RWPE2 (cell line): ENCODE results near the gene ILKAP.

Experiments
- ATAC-seq: fragments of 200-7000 bp; cut with Tn5 transposase; 3 replicates; pipeline ENCODE4 v1.9.1; 2021; ENCODE audit warnings: low read depth
- DNase-seq: peaks from one replicate; pipeline ENCODE4 v3.0.0-alpha.2; 2020; ENCODE audit warnings: low spot score
- H3K27ac ChIP-seq: fragments of 450-650 bp; 2 replicates; pipeline ENCODE4 v1.5.1; 2017; ENCODE audit warnings: mild to moderate bottlenecking; ENCODE audit not compliant: poor library complexity, severe bottlenecking
- H3K27me3 ChIP-seq: fragments of 250-450 bp; sonication (Bioruptor Pico); 2 replicates; pipeline ENCODE4 v1.5.1; 2021; ENCODE audit warnings: mild to moderate bottlenecking, moderate library complexity; ENCODE audit not compliant: insufficient read depth, poor library complexity, severe bottlenecking
- H3K36me3 ChIP-seq: fragments of 250-450 bp; sonication (Bioruptor Pico); 2 replicates; pipeline ENCODE4 v1.5.1; 2020; ENCODE audit warnings: low read depth, mild to moderate bottlenecking, moderate library complexity
- H3K4me1 ChIP-seq: fragments of 250-450 bp; sonication (Bioruptor Pico); 2 replicates; pipeline ENCODE4 v1.5.1; 2021; ENCODE audit warnings: mild to moderate bottlenecking, moderate library complexity; ENCODE audit not compliant: insufficient read depth, poor library complexity, severe bottlenecking
- H3K4me3 ChIP-seq: fragments of 250-450 bp; sonication (Bioruptor Pico); 2 replicates; pipeline ENCODE4 v1.5.1; 2021; ENCODE audit warnings: mild to moderate bottlenecking, moderate library complexity; ENCODE audit not compliant: severe bottlenecking
- H3K9me3 ChIP-seq: fragments of 250-450 bp; sonication (Bioruptor Pico); 2 replicates; pipeline ENCODE4 v1.5.1; 2021; ENCODE audit warnings: mild to moderate bottlenecking, moderate library complexity; ENCODE audit not compliant: severe bottlenecking
- CTCF ChIP-seq: fragments of 450-650 bp; IDR thresholded peaks from one replicate; pipeline ENCODE4 v1.5.1; 2017; ENCODE audit warnings: mild to moderate bottlenecking, moderate library complexity; ENCODE audit not compliant: poor library complexity, severe bottlenecking

Gene ILKAP

GRCh38 chr2:238125127-238125885 lies 78.2 kb downstream of the ILKAP start:
- DNase-seq (no peak), ATAC-seq (no peak)
- H3K9me3 ChIP-seq = no peaks in the 10 kb centered on the region
- no peak overlapping the region for H3K27ac ChIP-seq
- no peak for TF ChIP-seq CTCF
- no peaks in the 10 kb centered on the region for H3K36me3 ChIP-seq
- peaks cover 3% of the 10 kb centered on the region for H3K27me3 ChIP-seq
- H3K4me1 ChIP-seq = no peaks in the 10 kb centered on the region
- no peak overlapping the region for H3K4me3 ChIP-seq

GRCh38 chr2:238124488-238125126 lies 78.9 kb downstream of the ILKAP start:
- TF ChIP-seq CTCF = no peak
- H3K4me1 ChIP-seq = no peaks in the 10 kb centered on the region
- DNase-seq (no peak), ATAC-seq (no peak)
- H3K36me3 ChIP-seq = no peaks in the 10 kb centered on the region
- H3K27ac ChIP-seq = no peak overlapping the region
- no peaks in the 10 kb centered on the region for H3K9me3 ChIP-seq
- H3K4me3 ChIP-seq = no peak overlapping the region
- peaks cover 10% of the 10 kb centered on the region for H3K27me3 ChIP-seq

- H3K4me1 ChIP-seq = no peaks in the 10 kb centered on the region
These were observed 79.5 kb downstream of the ILKAP start for GRCh38 chr2:238123991-238124470.

GRCh38 chr2:238123218-238123971 lies 80.1 kb downstream of the ILKAP start:
- Histone ChIP-seq H3K9me3 (no peaks in the 10 kb centered on the region), H3K4me3 (no peak overlapping the region), H3K27ac (no peak overlapping the region), H3K4me1 (no peaks in the 10 kb centered on the region), H3K36me3 (no peaks in the 10 kb centered on the region), H3K27me3 (peaks cover 10% of the 10 kb centered on the region)
- DNase-seq (no peak), ATAC-seq (no peak)
- no peak for TF ChIP-seq CTCF

More at GRCh38 chr2:238123991-238124470, 79.5 kb downstream of the ILKAP start:
- H3K36me3 ChIP-seq = no peaks in the 10 kb centered on the region
- DNase-seq (no peak), ATAC-seq (no peak)
- no peak overlapping the region for H3K4me3 ChIP-seq
- H3K27ac ChIP-seq = no peak overlapping the region
- H3K27me3 ChIP-seq = peaks cover 10% of the 10 kb centered on the region
- H3K9me3 ChIP-seq = no peaks in the 10 kb centered on the region
- no peak for TF ChIP-seq CTCF
